Ovary (tissue), 9 donors: ENCODE measurements around the gene SAMD4A. TPM values are rescaled to one million over a fixed set of nuclear protein-coding genes. Genes with fewer than 3 reads are reported as not detected.

Experiments used
- DNase-seq, 5 donors: peaks; one replicate each; pipeline ENCODE4 v3.0.0-alpha.2; 2019 to 2020
- H3K27ac ChIP-seq, 2 donors: fragments of 200-600 bp; one replicate each; pipeline versions ENCODE4 v1.5.1 to v1.8.0; 2019 to 2022
- H3K27me3 ChIP-seq: fragments of 200-600 bp; one replicate; pipeline ENCODE4 v1.8.0; 2022
- H3K36me3 ChIP-seq: fragments of 200-600 bp; sonication (generic); one replicate; pipeline ENCODE4 v1.5.1; 2019
- H3K4me1 ChIP-seq: one replicate; pipeline ENCODE4 v1.8.1; 2013; ENCODE audit warnings: mild to moderate bottlenecking, moderate library complexity; ENCODE audit not compliant: insufficient read depth
- H3K4me3 ChIP-seq: fragments of 200-600 bp; sonication (generic); one replicate; pipeline ENCODE4 v1.5.1; 2017
- H3K9me3 ChIP-seq, 2 donors: fragments of 200-600 bp in 1 of 2; sonication (generic) in 1 of 2; one replicate each; pipeline versions ENCODE4 v1.5.1 to v1.8.1; 2013 to 2019; ENCODE audit warnings: mild to moderate bottlenecking in 1 of 2, moderate library complexity in 1 of 2
- EP300 ChIP-seq: sonication (generic); formaldehyde crosslinking; IDR thresholded peaks from one replicate; pipeline ENCODE4 v1.6.1; 2017; ENCODE audit warnings: antibody characterized with exemption
- POLR2A ChIP-seq: fragments of 450-650 bp; IDR thresholded peaks from one replicate; pipeline ENCODE4 v1.6.1; 2017; ENCODE audit warnings: antibody characterized with exemption, mild to moderate bottlenecking, moderate library complexity
- WGBS, 3 donors: extraction: QIAGEN DNeasy Blood & Tissue Kit in 1 of 3; methylation state at CpG; one replicate each; pipeline versions ENCODE4 v1.1.5 to v1.1.7; 2013 to 2017; 5-methylcytosine and 5-hydroxymethylcytosine counted together
- intact Hi-C, 4 donors: fragments of 100-400 bp; cut with DNase I; formaldehyde crosslinking; loops; one replicate each; pipeline versions ENCODE4 v1.11.0 to v1.15.1; 2022 to 2023
- polyA plus RNA-seq, 2 donors: library from polyadenylated mRNA; stranded (reverse); fragments of 200-250 nt in 1 of 2; fragments of 350-450 nt in 1 of 2; fragmentation: Illumina TruSeq in 1 of 2; extraction: RNeasy Lipid Tissue Mini Kit (QIAGEN cat#74804) in 1 of 2; gene quantifications; one replicate each; pipeline ENCODE4 v1.2.3, GENCODE V29; 2013 to 2014
- total RNA-seq, 7 donors: library from RNA; depleted of rRNA in 2 of 7; stranded (reverse); fragments of >200 nt in 2 of 7; fragmentation: NEBNext Ultra II Directional in 3 of 7; extraction: Animal tissue kit (Norgen Biotek cat#: 25700) in 3 of 7; gene quantifications; one replicate each; pipeline versions ENCODE4 v1.1.0 to v1.2.4, GENCODE V29; 2016 to 2023
- TF ChIP-seq, protein P1 (sequence below), 3 donors: fragments of 450-650 bp in 2 of 3; fragments of 200-600 bp in 1 of 3; IDR thresholded peaks; one replicate each; pipeline versions ENCODE4 v1.5.1 to v1.8.0; 2016 to 2022; ENCODE audit warnings: antibody characterized with exemption in 3 of 3, mild to moderate bottlenecking in 1 of 3
- donor health status: DM: no; HTN: no; CAD: no; lungs with moderate emphysema.
- donor health status: DM: no; HTN: no; CAD: no.
- donor health status: Bipolar disorder and iron deficiency.
- donor health status: DM: yes; HTN: yes; CAD: no.
- donor health status: DM: no; HTN: no; CAD: no.
- donor health status: DM: yes; HTN: yes; CAD: no.

Gene SAMD4A
- total and polyA plus RNA-seq, 9 donors, result 2.3 to 22.4 (median 7.3) TPM

DNA sequence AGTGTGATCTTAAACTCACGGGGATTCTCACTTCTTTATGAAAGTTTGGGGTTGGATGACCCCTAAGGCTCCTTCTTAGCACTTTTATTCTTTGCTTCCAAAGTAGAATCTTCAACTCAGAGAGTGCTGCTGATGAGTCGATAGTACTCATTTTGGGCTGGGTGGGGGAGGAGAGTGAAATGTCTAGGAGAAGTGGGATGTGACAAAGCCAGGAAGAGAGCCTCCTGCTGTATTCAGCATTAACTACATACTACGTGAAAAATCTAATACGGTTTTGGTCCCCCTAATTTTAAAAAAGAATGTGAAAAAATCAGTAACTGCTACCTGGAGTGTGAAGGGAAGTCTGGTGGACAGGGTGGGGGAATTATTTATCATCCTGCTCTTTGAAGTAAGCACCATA lies 148.3 kb downstream of the SAMD4A start:
- Histone ChIP-seq H3K4me3 (no peak overlapping the region), H3K4me1 (peaks cover 10% of the 10 kb centered on the region), H3K36me3 (no peaks in the 10 kb centered on the region), H3K27me3 (no peaks in the 10 kb centered on the region), H3K27ac (no peak overlapping the region), H3K9me3 (no peaks in the 10 kb centered on the region)
- WGBS, 3 donors, result 56 to 67% (median 60%) methylated on average over 4 of the region's 4 CpGs
- DNase-seq, result no peak
- TF ChIP-seq EP300, result no peak
- TF ChIP-seq, protein P1, sequence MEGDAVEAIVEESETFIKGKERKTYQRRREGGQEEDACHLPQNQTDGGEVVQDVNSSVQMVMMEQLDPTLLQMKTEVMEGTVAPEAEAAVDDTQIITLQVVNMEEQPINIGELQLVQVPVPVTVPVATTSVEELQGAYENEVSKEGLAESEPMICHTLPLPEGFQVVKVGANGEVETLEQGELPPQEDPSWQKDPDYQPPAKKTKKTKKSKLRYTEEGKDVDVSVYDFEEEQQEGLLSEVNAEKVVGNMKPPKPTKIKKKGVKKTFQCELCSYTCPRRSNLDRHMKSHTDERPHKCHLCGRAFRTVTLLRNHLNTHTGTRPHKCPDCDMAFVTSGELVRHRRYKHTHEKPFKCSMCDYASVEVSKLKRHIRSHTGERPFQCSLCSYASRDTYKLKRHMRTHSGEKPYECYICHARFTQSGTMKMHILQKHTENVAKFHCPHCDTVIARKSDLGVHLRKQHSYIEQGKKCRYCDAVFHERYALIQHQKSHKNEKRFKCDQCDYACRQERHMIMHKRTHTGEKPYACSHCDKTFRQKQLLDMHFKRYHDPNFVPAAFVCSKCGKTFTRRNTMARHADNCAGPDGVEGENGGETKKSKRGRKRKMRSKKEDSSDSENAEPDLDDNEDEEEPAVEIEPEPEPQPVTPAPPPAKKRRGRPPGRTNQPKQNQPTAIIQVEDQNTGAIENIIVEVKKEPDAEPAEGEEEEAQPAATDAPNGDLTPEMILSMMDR (IDR thresholded peaks at IDR 0.05), result no peak
- intact Hi-C loops, result no loop called here

DNA sequence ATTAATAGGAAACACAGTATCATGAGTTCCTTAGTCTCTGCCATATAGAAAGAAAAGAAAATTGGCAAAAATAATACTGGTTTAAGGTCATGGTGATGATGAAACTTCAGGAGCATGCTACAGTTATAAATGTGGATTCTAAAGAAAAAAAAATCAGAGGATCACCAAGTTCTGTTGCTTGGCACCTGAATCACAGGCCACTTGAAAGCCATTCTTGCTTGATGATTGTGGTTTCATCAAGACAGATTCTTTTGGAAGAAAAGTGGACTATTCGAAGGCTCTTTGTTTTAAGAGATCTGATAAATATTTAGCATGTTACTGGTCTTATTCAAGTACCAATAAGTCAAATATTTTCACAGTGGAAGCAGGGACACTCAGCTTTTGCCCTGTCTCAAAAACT lies 148.9 kb downstream of the SAMD4A start:
- intact Hi-C loops, result no loop called here
- H3K27ac ChIP-seq, result no peak overlapping the region
- no peaks in the 10 kb centered on the region for H3K27me3 ChIP-seq
- H3K9me3 ChIP-seq, result no peaks in the 10 kb centered on the region
- TF ChIP-seq POLR2A (no peak), EP300 (no peak)
- TF ChIP-seq, protein P1 (IDR thresholded peaks at IDR 0.05), result no peak
- H3K4me1 ChIP-seq, result peaks cover 10% of the 10 kb centered on the region
- H3K36me3 ChIP-seq, result no peaks in the 10 kb centered on the region
- no peak for DNase-seq
- no peak overlapping the region for H3K4me3 ChIP-seq
- 73 to 88% (median 84%) methylated on average over 1 of the region's 1 CpG for WGBS, 3 donors

DNA sequence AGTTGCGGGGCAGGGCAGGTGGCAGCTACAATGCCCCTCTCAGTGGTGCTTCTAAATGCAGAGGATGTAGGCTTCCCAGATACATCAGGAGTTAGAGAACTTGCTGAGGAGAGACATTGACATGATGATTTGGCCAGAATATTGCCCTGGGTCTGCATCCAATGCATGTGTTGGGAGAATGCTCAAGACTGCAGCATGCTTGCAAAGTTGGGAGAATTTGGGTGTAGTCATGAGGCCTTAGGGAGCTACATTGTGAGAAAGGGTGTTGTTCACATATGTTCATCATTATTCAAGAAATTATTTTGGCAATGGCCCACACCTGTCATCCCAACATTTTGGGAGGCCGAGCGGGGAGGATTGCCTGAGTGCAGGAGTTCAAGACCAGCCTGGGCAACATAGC lies 149.9 kb downstream of the SAMD4A start:
- whole genome bisulfite sequencing, 3 donors, result 95 to 98% (median 96%) methylated on average over 3 of the region's 3 CpGs
- Histone ChIP-seq H3K27me3 (no peaks in the 10 kb centered on the region), H3K27ac (no peak overlapping the region), H3K4me3 (no peak overlapping the region), H3K36me3 (no peaks in the 10 kb centered on the region), H3K9me3 (no peaks in the 10 kb centered on the region), H3K4me1 (peaks cover 6% of the 10 kb centered on the region)
- TF ChIP-seq EP300 (no peak), POLR2A (no peak)
- TF ChIP-seq, protein P1 (IDR thresholded peaks at IDR 0.05), result no peak
- intact Hi-C loops, result no loop called here
- DNase-seq, result no peak

DNA sequence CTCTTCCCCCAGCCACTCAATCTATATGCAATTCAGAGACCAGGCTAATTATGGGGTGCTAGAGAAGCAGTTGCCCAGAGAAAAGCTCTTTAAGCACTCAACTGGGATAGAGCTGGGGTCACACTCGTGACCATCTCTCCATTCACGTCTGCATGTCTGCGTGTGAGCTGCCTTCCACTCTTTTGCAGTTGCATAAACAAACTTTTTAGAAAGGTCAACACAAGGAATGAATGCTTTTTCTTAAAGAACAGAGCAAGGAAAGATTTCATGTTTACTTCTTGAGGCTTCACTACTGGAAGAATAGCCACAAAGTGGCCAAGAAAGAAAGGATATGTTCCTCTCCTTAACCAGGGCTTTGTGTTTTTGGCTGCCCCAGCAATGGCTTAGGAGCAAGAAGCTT lies 151.1 kb downstream of the SAMD4A start:
- Histone ChIP-seq H3K4me1 (no peaks in the 10 kb centered on the region), H3K4me3 (no peak overlapping the region), H3K9me3 (no peaks in the 10 kb centered on the region), H3K27ac (no peak overlapping the region), H3K27me3 (no peaks in the 10 kb centered on the region), H3K36me3 (no peaks in the 10 kb centered on the region)
- intact Hi-C loops, result no loop called here
- no peak for TF ChIP-seq EP300
- TF ChIP-seq POLR2A, result no peak
- TF ChIP-seq, protein P1 (IDR thresholded peaks at IDR 0.05), result no peak
- DNase-seq, result no peak
- WGBS, 3 donors, result 66 to 72% (median 69%) methylated on average over 3 of the region's 3 CpGs

DNA sequence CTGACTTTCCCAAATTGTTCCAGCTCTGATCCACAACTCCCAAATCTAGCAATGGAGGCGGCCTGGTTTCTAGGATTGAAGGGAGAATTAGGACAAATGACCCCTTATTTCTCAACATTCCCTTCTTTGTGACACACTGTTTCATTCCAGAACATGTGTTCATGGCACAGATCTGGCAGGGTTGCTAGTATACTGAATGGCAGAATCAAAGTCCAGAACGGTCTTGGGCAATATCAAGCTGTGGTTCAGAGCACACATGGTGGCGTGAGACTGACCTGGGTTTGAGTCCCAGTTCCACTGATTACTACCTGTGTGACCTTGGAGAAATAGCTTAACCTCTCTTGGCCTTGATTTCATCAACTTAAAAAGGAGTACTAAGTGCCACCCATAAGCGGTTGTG lies 152.5 kb downstream of the SAMD4A start:
- H3K27ac ChIP-seq, result no peak overlapping the region
- H3K27me3 ChIP-seq, result no peaks in the 10 kb centered on the region
- 95 to 99% (median 98%) methylated on average over 4 of the region's 4 CpGs for WGBS, 3 donors
- no peaks in the 10 kb centered on the region for H3K9me3 ChIP-seq
- H3K4me1 ChIP-seq, result no peaks in the 10 kb centered on the region
- no peak for DNase-seq
- TF ChIP-seq, protein P1 (IDR thresholded peaks at IDR 0.05), result no peak
- TF ChIP-seq POLR2A, result no peak
- no peak for TF ChIP-seq EP300
- H3K36me3 ChIP-seq, result no peaks in the 10 kb centered on the region
- intact Hi-C loops, result no loop called here
- H3K4me3 ChIP-seq, result no peak overlapping the region
